H9 (cell line): ENCODE measurements around the gene PTCHD1. TPM values are rescaled to one million over a fixed set of nuclear protein-coding genes. Genes with fewer than 3 reads are reported as not detected.

Experiments used
- DNase-seq: peaks from one replicate; pipeline ENCODE4 v3.0.0-alpha.2; 2017
- H2AFZ ChIP-seq: one replicate; pipeline ENCODE4 v1.6.1; 2013; ENCODE audit warnings: mild to moderate bottlenecking, low read length, control low read depth, moderate library complexity
- H2AK5ac ChIP-seq: 2 replicates; pipeline ENCODE4 v1.6.1; 2013; ENCODE audit warnings: low read length, control low read depth, mixed read lengths; ENCODE audit not compliant: insufficient read length
- H2BK120ac ChIP-seq: one replicate; pipeline ENCODE4 v1.6.1; 2013; ENCODE audit warnings: low read depth, mild to moderate bottlenecking, low read length, control low read depth, inconsistent platforms; ENCODE audit not compliant: poor library complexity, severe bottlenecking
- H2BK12ac ChIP-seq: 2 replicates; pipeline ENCODE4 v1.6.1; 2013; ENCODE audit warnings: low read length, control low read depth, mixed read lengths, low read depth; ENCODE audit not compliant: insufficient read length
- H2BK15ac ChIP-seq: 2 replicates; pipeline ENCODE4 v1.6.1; 2013; ENCODE audit warnings: low read depth, low read length, control low read depth
- H2BK20ac ChIP-seq: one replicate; pipeline ENCODE4 v1.6.1; 2013; ENCODE audit warnings: low read depth, mild to moderate bottlenecking, low read length, control low read depth, inconsistent platforms; ENCODE audit not compliant: poor library complexity, severe bottlenecking
- H2BK5ac ChIP-seq: 2 replicates; pipeline ENCODE4 v1.6.1; 2013; ENCODE audit warnings: low read length, control low read depth, mixed read lengths; ENCODE audit not compliant: insufficient read length
- H3K14ac ChIP-seq: 2 replicates; pipeline ENCODE4 v1.6.1; 2013; ENCODE audit warnings: low read length, control low read depth; ENCODE audit not compliant: insufficient read depth
- H3K18ac ChIP-seq: 2 replicates; pipeline ENCODE4 v1.6.1; 2013; ENCODE audit warnings: low read depth, mild to moderate bottlenecking, mixed read lengths, low read length, control low read depth; ENCODE audit not compliant: insufficient read length
- H3K23ac ChIP-seq: 2 replicates; pipeline ENCODE4 v1.6.1; 2013; ENCODE audit warnings: low read length, control low read depth, mixed read lengths, low read depth; ENCODE audit not compliant: insufficient read length
- H3K23me2 ChIP-seq: 2 replicates; pipeline ENCODE4 v1.6.1; 2013; ENCODE audit warnings: low read depth, mild to moderate bottlenecking, mixed read lengths, low read length, control low read depth; ENCODE audit not compliant: insufficient read length, poor library complexity, severe bottlenecking
- H3K27ac ChIP-seq: 2 replicates; pipeline ENCODE4 v1.5.1; 2013; ENCODE audit warnings: low read length, control low read depth, mixed read lengths, low read depth; ENCODE audit not compliant: insufficient read length
- H3K27me3 ChIP-seq: 2 replicates; pipeline ENCODE4 v1.6.1; 2013; ENCODE audit warnings: low read length, control low read depth, inconsistent platforms; ENCODE audit not compliant: insufficient read depth
- H3K4ac ChIP-seq: 2 replicates; pipeline ENCODE4 v1.6.1; 2013; ENCODE audit warnings: low read depth, mild to moderate bottlenecking, control low read depth, inconsistent platforms, low read length, moderate library complexity
- H3K4me1 ChIP-seq: 2 replicates; pipeline ENCODE4 v1.6.1; 2013; ENCODE audit warnings: low read length, control low read depth, inconsistent platforms; ENCODE audit not compliant: insufficient read depth
- H3K4me2 ChIP-seq: 2 replicates; pipeline ENCODE4 v1.6.1; 2013; ENCODE audit warnings: low read length, control low read depth, mixed read lengths; ENCODE audit not compliant: insufficient read length, insufficient read depth
- H3K56ac ChIP-seq: 2 replicates; pipeline ENCODE4 v1.6.1; 2013; ENCODE audit warnings: low read depth, mild to moderate bottlenecking, mixed read lengths, low read length, control low read depth; ENCODE audit not compliant: insufficient read length
- H3K79me1 ChIP-seq: 2 replicates; pipeline ENCODE4 v1.6.1; 2013; ENCODE audit warnings: low read depth, mild to moderate bottlenecking, moderate library complexity, low read length, control low read depth, inconsistent platforms; ENCODE audit not compliant: insufficient read depth, poor library complexity, severe bottlenecking
- H3K79me2 ChIP-seq: 2 replicates; pipeline ENCODE4 v1.6.1; 2013; ENCODE audit warnings: low read length, control low read depth, inconsistent platforms; ENCODE audit not compliant: insufficient read depth
- H3K9ac ChIP-seq: 2 replicates; pipeline ENCODE4 v1.6.1; 2013; ENCODE audit warnings: low read length, control low read depth, mixed read lengths; ENCODE audit not compliant: insufficient read length; ENCODE audit errors: extremely low read depth
- H3K9me3 ChIP-seq: one replicate; pipeline ENCODE4 v1.6.1; 2013; ENCODE audit warnings: low read depth, low read length, inconsistent platforms; ENCODE audit not compliant: control insufficient read depth
- H3T11ph ChIP-seq: one replicate; pipeline ENCODE4 v1.6.1; 2013; ENCODE audit warnings: mild to moderate bottlenecking, low read length, control low read depth, inconsistent platforms
- H4K20me1 ChIP-seq: one replicate; pipeline ENCODE4 v1.6.1; 2013; ENCODE audit not compliant: control insufficient read depth, insufficient read length, insufficient read depth
- H4K5ac ChIP-seq: 2 replicates; pipeline ENCODE4 v1.6.1; 2013; ENCODE audit warnings: low read depth, mild to moderate bottlenecking, mixed read lengths, low read length, control low read depth; ENCODE audit not compliant: insufficient read length
- H4K8ac ChIP-seq: replicated peaks from 2 replicates; pipeline ENCODE4 v1.6.1; 2013; ENCODE audit warnings: low read length, control low read depth, mixed read lengths, low read depth; ENCODE audit not compliant: insufficient read length
- H4K91ac ChIP-seq: 2 replicates; pipeline ENCODE4 v1.6.1; 2013; ENCODE audit warnings: low read depth, mild to moderate bottlenecking, moderate library complexity, mixed read lengths, low read length, control low read depth; ENCODE audit not compliant: insufficient read length
- H3K27ac Mint-ChIP-seq, 3 experiments: 2 replicates in 2 of 3; 3 replicates in 1 of 3; pipeline ENCODE4 v1.8.0; 2020 to 2021; ENCODE audit warnings: mixed read lengths in 3 of 3, mild to moderate bottlenecking in 1 of 3, moderate library complexity in 1 of 3
- H3K27me3 Mint-ChIP-seq: 2 replicates; pipeline ENCODE4 v1.8.0; 2021; ENCODE audit warnings: low read depth, mild to moderate bottlenecking, moderate library complexity, mixed read lengths
- H3K36me3 Mint-ChIP-seq, 3 experiments: 2 replicates in 2 of 3; 3 replicates in 1 of 3; pipeline ENCODE4 v1.8.0; 2020 to 2021; ENCODE audit warnings: low read depth in 3 of 3, mixed read lengths in 3 of 3; ENCODE audit not compliant: insufficient read depth in 1 of 3
- H3K4me1 Mint-ChIP-seq, 2 experiments: 2 replicates each; pipeline ENCODE4 v1.8.0; 2020; ENCODE audit warnings: mixed read lengths in 2 of 2
- H3K4me3 Mint-ChIP-seq, 2 experiments: 2 replicates in 1 of 2; 3 replicates in 1 of 2; pipeline ENCODE4 v1.8.0; 2020 to 2021; ENCODE audit warnings: mild to moderate bottlenecking in 2 of 2, mixed read lengths in 2 of 2, moderate library complexity in 1 of 2
- H3K9me3 Mint-ChIP-seq, 2 experiments: 2 replicates in 1 of 2; 3 replicates in 1 of 2; pipeline ENCODE4 v1.8.0; 2020; ENCODE audit warnings: mild to moderate bottlenecking in 2 of 2, mixed read lengths in 2 of 2, moderate library complexity in 1 of 2
- CTCF ChIP-seq: fragments of 200-600 bp; sonication (generic); conservative IDR thresholded peaks from 3 replicates; pipeline ENCODE4 v1.8.0; 2021; ENCODE audit warnings: antibody characterized with exemption, mild to moderate bottlenecking
- WGBS: extraction: QIAGEN DNeasy Blood & Tissue Kit; methylation state at CpG from one replicate; pipeline ENCODE4 v1.1.7; 2013; ENCODE audit warnings: missing lambda C conversion rate, low lambda C conversion rate, mixed read lengths; ENCODE audit not compliant: insufficient read length; ENCODE audit errors: extremely low coverage; 5-methylcytosine and 5-hydroxymethylcytosine counted together
- total RNA-seq: library from RNA; stranded (reverse); gene quantifications from 2 replicates; pipeline ENCODE4 v1.2.1, GENCODE V29; 2021

The PTCHD1 gene
- total RNA-seq, 1 experiment from 2014 or later = 1.4 TPM

DNA sequence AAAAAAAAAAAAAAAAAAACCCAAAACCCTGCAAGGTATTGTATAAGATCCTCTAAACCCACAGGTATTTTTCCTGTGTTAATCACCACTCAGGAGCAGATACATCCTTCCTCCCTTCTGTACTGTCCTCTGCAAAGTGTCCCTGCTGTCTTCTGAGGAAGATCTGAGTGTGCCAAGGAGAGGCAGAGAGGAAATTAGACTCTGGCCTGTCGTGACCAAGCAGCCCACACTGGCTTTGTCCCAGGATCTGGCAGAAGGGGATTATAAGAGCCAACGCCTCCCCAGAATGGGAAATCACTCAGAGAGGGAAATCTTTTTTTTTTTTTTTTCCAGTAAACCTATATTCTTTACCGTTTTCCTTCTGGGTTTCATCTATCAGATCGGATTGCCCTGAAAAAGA lies 39.6 kb downstream of the PTCHD1 start:
- Histone ChIP-seq H3K4me1 (no peaks in the 10 kb centered on the region), H3T11ph (no peak overlapping the region), H4K20me1 (no peaks in the 10 kb centered on the region), H3K4ac (no peak overlapping the region), H2BK5ac (no peak overlapping the region), H3K4me2 (no peak overlapping the region), H3K27ac (no peak overlapping the region), H3K56ac (no peak overlapping the region), H2AK5ac (no peak overlapping the region), H3K27me3 (no peaks in the 10 kb centered on the region), H2AFZ (no peak overlapping the region), H4K5ac (no peak overlapping the region), H3K9ac (no peak overlapping the region), H3K18ac (no peak overlapping the region), H3K79me1 (no peaks in the 10 kb centered on the region), H3K79me2 (no peaks in the 10 kb centered on the region), H4K8ac (no peak overlapping the region), H3K23me2 (no peaks in the 10 kb centered on the region), H2BK20ac (no peak overlapping the region), H2BK12ac (no peak overlapping the region), H3K23ac (no peak overlapping the region), H2BK15ac (no peak overlapping the region), H2BK120ac (no peak overlapping the region), H4K91ac (no peak overlapping the region), H3K14ac (no peak overlapping the region), H3K9me3 (no peaks in the 10 kb centered on the region)
- WGBS = no CpG with 5 or more reads among the region's 4 CpGs
- Mint-ChIP-seq H3K27me3 (no peaks in the 10 kb centered on the region), H3K27ac (peak overlapping the region in 1 of 3 experiments; percentile 36; a peak in 2 of 7 replicates), H3K36me3 (peaks cover 0 to under 1% (median 0%) of the 10 kb centered on the region in 3 experiments; a peak in 1 of 7 replicates), H3K4me3 (no peak overlapping the region), H3K9me3 (no peaks in the 10 kb centered on the region), H3K4me1 (peaks cover 21 to 36% of the 10 kb centered on the region in 2 experiments)
- TF ChIP-seq CTCF = no peak
- no peak for DNase-seq
